Lower lobe of right lung (tissue), 2 donors: Measurements from ENCODE around the gene TNIP2. TPM values are rescaled to one million over a fixed set of nuclear protein-coding genes. Genes with fewer than 3 reads are reported as not detected.

ENCODE experiments used
- ATAC-seq, 2 donors: fragments of 200-7000 bp; cut with Tn5 transposase; one replicate each; pipeline ENCODE4 v1.9.1; 2020 to 2022; ENCODE audit warnings: mild to moderate bottlenecking in 2 of 2, moderate library complexity in 2 of 2
- DNase-seq: peaks from one replicate; pipeline ENCODE4 v3.0.0-alpha.2; 2020
- H3K27ac ChIP-seq: fragments of 200-600 bp; one replicate; pipeline ENCODE4 v1.8.0; 2022
- H3K27me3 ChIP-seq: fragments of 200-600 bp; one replicate; pipeline ENCODE4 v1.8.0; 2022; ENCODE audit warnings: low read depth
- H3K36me3 ChIP-seq: fragments of 200-600 bp; one replicate; pipeline ENCODE4 v1.8.0; 2022; ENCODE audit warnings: mild to moderate bottlenecking
- H3K4me1 ChIP-seq: fragments of 200-600 bp; one replicate; pipeline ENCODE4 v1.8.0; 2022
- H3K4me3 ChIP-seq: fragments of 200-600 bp; one replicate; pipeline ENCODE4 v1.8.0; 2022; ENCODE audit warnings: mild to moderate bottlenecking
- H3K9me3 ChIP-seq: fragments of 200-600 bp; one replicate; pipeline ENCODE4 v1.8.0; 2022
- intact Hi-C: fragments of 100-400 bp; cut with DNase I; formaldehyde crosslinking; loops from one replicate; pipeline ENCODE4 v1.11.0; 2022
- total RNA-seq: library from RNA; stranded (reverse); fragmentation: NEBNext Ultra II Directional; extraction: Animal tissue kit (Norgen Biotek cat#: 25700); gene quantifications from one replicate; pipeline ENCODE4 v1.2.1, GENCODE V29; 2021
- TF ChIP-seq, protein P1 (sequence below): fragments of 200-600 bp; IDR thresholded peaks from one replicate; pipeline ENCODE4 v1.8.0; 2022; ENCODE audit warnings: antibody characterized with exemption, mild to moderate bottlenecking
- donor health status: DM: no; HTN: yes; CAD: no; lungs with severe emphysema.

The TNIP2 gene
- total RNA-seq, 1 donor from 2014 or later = 36.7 TPM

DNA sequence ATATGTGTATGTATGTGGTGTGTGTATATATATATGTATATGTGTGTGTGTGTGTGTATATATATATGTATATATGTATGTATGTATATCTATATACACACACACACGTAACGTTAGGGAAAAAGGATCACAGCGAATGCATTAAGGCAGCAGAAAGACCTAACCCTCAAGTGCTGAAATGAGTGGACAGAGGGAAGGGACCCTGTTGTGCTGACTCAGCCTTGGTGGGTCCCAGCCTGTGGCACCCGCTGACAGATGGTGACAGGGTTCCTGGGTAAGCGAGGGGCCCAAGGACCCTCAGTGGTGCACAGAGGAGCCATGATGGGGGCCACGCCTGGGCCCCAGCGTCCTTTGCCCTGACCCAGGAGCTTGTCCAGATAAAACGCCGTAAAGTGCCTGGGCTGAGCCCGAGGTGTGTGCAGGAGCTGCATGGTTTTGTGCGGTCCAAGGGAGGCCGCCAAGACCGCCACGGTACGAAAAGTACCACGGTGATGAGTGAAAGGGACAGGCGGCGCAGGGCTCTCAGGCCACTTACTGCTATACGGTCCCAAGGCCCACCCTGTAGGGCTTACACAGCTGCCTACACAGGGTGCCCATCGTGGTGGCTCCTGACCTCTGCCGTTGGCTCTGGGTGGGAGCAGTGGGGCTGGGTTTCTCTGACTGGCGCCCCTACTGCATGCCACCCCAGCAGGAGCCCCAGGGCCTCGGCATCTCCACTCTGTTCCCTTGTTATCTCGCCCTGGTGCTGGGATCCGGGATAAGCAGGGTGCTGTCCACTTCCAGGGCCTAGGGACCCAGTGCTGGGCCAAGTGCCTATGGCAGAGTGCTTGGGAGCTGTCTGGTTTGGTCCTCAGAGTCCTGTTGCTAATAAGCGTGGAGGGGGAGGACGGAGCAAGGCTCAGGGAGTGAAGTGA, 46.7 kb upstream of the TNIP2 start:
- Histone ChIP-seq H3K4me3 (no peak overlapping the region), H3K4me1 (peaks cover 96% of the 10 kb centered on the region), H3K36me3 (no peaks in the 10 kb centered on the region), H3K27me3 (no peaks in the 10 kb centered on the region), H3K27ac (peak overlapping the region; percentile 87), H3K9me3 (no peaks in the 10 kb centered on the region)
- intact Hi-C loops = no loop called here
- ATAC-seq (no peak), DNase-seq (peak; percentile 41)
- TF ChIP-seq, protein P1, sequence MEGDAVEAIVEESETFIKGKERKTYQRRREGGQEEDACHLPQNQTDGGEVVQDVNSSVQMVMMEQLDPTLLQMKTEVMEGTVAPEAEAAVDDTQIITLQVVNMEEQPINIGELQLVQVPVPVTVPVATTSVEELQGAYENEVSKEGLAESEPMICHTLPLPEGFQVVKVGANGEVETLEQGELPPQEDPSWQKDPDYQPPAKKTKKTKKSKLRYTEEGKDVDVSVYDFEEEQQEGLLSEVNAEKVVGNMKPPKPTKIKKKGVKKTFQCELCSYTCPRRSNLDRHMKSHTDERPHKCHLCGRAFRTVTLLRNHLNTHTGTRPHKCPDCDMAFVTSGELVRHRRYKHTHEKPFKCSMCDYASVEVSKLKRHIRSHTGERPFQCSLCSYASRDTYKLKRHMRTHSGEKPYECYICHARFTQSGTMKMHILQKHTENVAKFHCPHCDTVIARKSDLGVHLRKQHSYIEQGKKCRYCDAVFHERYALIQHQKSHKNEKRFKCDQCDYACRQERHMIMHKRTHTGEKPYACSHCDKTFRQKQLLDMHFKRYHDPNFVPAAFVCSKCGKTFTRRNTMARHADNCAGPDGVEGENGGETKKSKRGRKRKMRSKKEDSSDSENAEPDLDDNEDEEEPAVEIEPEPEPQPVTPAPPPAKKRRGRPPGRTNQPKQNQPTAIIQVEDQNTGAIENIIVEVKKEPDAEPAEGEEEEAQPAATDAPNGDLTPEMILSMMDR = no peak

DNA sequence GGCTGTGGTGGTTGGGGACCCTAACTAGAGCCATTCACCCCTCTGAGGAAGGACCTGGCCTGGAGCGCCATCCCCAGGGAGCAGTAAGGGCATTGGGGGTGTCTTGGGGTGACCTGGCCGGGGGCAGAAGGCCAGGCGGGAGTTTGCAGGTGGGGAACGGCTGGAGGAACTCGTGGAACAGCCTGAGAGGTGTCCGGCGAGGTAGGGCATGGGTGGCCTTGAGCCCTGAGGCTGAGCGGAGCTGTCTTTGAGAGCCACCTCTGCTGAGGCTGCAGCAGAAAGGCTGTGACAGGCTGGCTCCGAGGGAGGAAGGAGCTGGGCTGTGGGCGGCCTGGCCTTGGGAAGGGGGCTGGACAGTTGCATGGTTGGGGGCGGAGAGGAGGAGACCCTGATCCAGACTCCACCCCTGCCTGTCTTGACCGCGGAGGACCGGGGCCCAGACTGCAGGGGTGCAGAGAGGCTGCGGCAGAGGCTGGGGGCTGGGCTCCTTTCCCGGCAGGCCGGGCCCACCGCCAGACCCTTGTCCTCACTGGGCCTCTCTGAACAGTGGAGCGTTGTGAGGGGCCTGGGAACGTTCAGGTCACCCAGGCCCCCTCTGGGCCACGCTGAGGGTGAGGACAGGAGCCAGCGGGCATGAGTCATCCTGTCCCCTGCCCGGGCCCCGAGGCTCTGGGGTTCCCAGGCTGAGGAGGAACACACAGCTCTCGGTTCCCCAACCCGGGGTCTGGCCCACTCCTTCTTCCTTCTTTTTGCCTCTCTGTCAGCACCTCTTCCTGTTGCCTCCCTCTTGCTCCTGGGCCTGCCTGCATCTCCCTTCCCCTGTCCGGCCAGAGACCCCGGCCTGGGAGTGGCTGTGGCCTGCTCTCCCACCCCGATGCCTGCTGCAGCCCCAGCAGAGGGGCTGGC, 44.8 kb upstream of the TNIP2 start:
- Histone ChIP-seq H3K27ac (peak overlapping the region; percentile 87), H3K4me3 (peak overlapping the region; percentile 50), H3K9me3 (no peaks in the 10 kb centered on the region), H3K4me1 (peaks cover 96% of the 10 kb centered on the region), H3K36me3 (no peaks in the 10 kb centered on the region), H3K27me3 (no peaks in the 10 kb centered on the region)
- peak; percentile 90 for DNase-seq
- intact Hi-C loops = no loop called here
- peak; percentile 67 to 74 for ATAC-seq
- TF ChIP-seq, protein P1 = no peak

GRCh38 chr4:2799971-2800690, 44.0 kb upstream of the TNIP2 start:
- Histone ChIP-seq H3K36me3 (no peaks in the 10 kb centered on the region), H3K4me1 (peaks cover 96% of the 10 kb centered on the region), H3K27ac (peak overlapping the region; percentile 87), H3K9me3 (no peaks in the 10 kb centered on the region), H3K4me3 (peak overlapping the region; percentile 50), H3K27me3 (no peaks in the 10 kb centered on the region)
- peak; percentile 61 for DNase-seq
- ATAC-seq = peak; percentile 13 to 14
- intact Hi-C loops = no loop called here
- TF ChIP-seq, protein P1 = no peak

- Histone ChIP-seq H3K36me3 (no peaks in the 10 kb centered on the region), H3K4me3 (peak overlapping the region; percentile 50), H3K27me3 (no peaks in the 10 kb centered on the region), H3K4me1 (peaks cover 96% of the 10 kb centered on the region), H3K27ac (peak overlapping the region; percentile 87), H3K9me3 (no peaks in the 10 kb centered on the region)
- ATAC-seq (peak; percentile 4 to 19), DNase-seq (peak; percentile 72)
- TF ChIP-seq, protein P1 = no peak
- intact Hi-C loops = no loop called here
These were observed 43.2 kb upstream of the TNIP2 start for GRCh38 chr4:2799224-2799911.
